Measurements from ENCODE around the gene PIK3AP1. TPM values are rescaled to one million over a fixed set of nuclear protein-coding genes. Genes with fewer than 3 reads are reported as not detected.
A peak's percentile ranks its signal among the peaks of the same experiment; 100 is the strongest.

PIK3AP1 gene
- polyA plus RNA-seq, 1 of the 3 experiments (the other 2 are of a cell fraction) = 0.07 TPM

GRCh38 chr10:96585736-96586418 is 134.4 kb downstream of the PIK3AP1 start:
- no peak for DNase-seq
- peaks cover 53% of the 10 kb centered on the region for H4K20me1 ChIP-seq (ENCODE audit: insufficient read depth)
- no peak for TF ChIP-seq FOSL2 (IDR thresholded peaks at IDR 0.05; ENCODE audit: borderline replicate concordance, low read depth)
- no peak for TF ChIP-seq YY1 (IDR thresholded peaks at IDR 0.05; ENCODE audit: low read depth)
- no peak for TF ChIP-seq TCF12 (IDR thresholded peaks at IDR 0.05)
- no peak for TF ChIP-seq SMC3 (IDR thresholded peaks at IDR 0.05; ENCODE audit: low read depth, low read length)
- TF ChIP-seq PBX3 (IDR thresholded peaks at IDR 0.05) = no peak
- no peak for TF ChIP-seq TEAD4 (IDR thresholded peaks at IDR 0.05; ENCODE audit: borderline replicate concordance, insufficient read depth)
- TF ChIP-seq CHD2 (IDR thresholded peaks at IDR 0.05; ENCODE audit: low read length, partially characterized antibody) = no peak
- no peak for TF ChIP-seq NRF1 (IDR thresholded peaks at IDR 0.05; ENCODE audit: low read depth, low read length)
- TF ChIP-seq IRF3 (IDR thresholded peaks at IDR 0.05; ENCODE audit: low read depth, low read length) = no peak
- no peak for TF ChIP-seq EZH2phosphoT487 (IDR thresholded peaks at IDR 0.05; ENCODE audit: borderline replicate concordance, low read depth)
- TF ChIP-seq SIN3A (IDR thresholded peaks at IDR 0.05; ENCODE audit: borderline replicate concordance, low read depth, low read length) = no peak
- no peak for TF ChIP-seq RCOR1 (IDR thresholded peaks at IDR 0.05; ENCODE audit: low read length)
- H3K4me3 ChIP-seq (ENCODE audit: low read depth in 2 of 2, low read length in 1 of 2) = peak overlapping the region; percentile 92 to 98
- H3F3A ChIP-seq (replicated peaks; ENCODE audit: insufficient read depth) = peaks cover 21% of the 10 kb centered on the region
- H3K27ac ChIP-seq (ENCODE audit: low read depth in 2 of 2, low read length in 1 of 2) = peak overlapping the region; percentile 97
- peak overlapping the region; percentile 85 for H3K9ac ChIP-seq
- peak overlapping the region; percentile 89 for H3K4me2 ChIP-seq
- H3K4me1 ChIP-seq (ENCODE audit: control insufficient read depth in 1 of 2, insufficient read depth in 2 of 2, low read depth in 1 of 2, low read length in 1 of 2) = peaks cover 8 to 15% of the 10 kb centered on the region in 2 experiments; a peak in 3 of 4 replicates
- POLR2A ChIA-PET = no interaction called here
- WGBS (ENCODE audit: low lambda C conversion rate) = 4% methylated on average over 12 of the region's 20 CpGs
- CTCF ChIA-PET = no interaction called here
- H2AFZ ChIP-seq (ENCODE audit: low read depth) = no peak overlapping the region
- no peaks in the 10 kb centered on the region for H3K9me2 ChIP-seq
- H3K79me2 ChIP-seq (ENCODE audit: insufficient read depth) = peaks cover 58% of the 10 kb centered on the region
- no peaks in the 10 kb centered on the region for H3K27me3 ChIP-seq (ENCODE audit: insufficient read depth)
- peaks cover 0 to 5% of the 10 kb centered on the region in 2 experiments for H3K36me3 ChIP-seq (replicated peaks in 1 of 2; ENCODE audit: control insufficient read depth in 1 of 2, insufficient read depth in 2 of 2, low read length in 1 of 2)
- H3K9me3 ChIP-seq = no peaks in the 10 kb centered on the region

GRCh38 chr10:96584474-96584873 is 135.8 kb downstream of the PIK3AP1 start:
- H3K4me2 ChIP-seq = peak overlapping the region; percentile 89; the same call in 1 of the 2 replicates

More at GRCh38 chr10:96584474-96584873, 135.8 kb downstream of the PIK3AP1 start:
- Histone ChIP-seq H3K4me1 (ENCODE audit: control insufficient read depth in 1 of 2, insufficient read depth in 2 of 2, low read depth in 1 of 2, low read length in 1 of 2) (peaks cover 8 to 18% of the 10 kb centered on the region in 2 experiments; a peak in 3 of 4 replicates), H3K4me3 (ENCODE audit: low read depth in 2 of 2, low read length in 1 of 2) (no peak overlapping the region; a peak in 1 of 4 replicates), H3K9me2 (no peaks in the 10 kb centered on the region), H3K9ac (no peak overlapping the region; the same call in 1 of the 2 replicates), H3K27ac (ENCODE audit: low read depth in 2 of 2, low read length in 1 of 2) (no peak overlapping the region), H4K20me1 (ENCODE audit: insufficient read depth) (peaks cover 67% of the 10 kb centered on the region), H3K79me2 (ENCODE audit: insufficient read depth) (peaks cover 72% of the 10 kb centered on the region), H3K36me3 (replicated peaks in 1 of 2; ENCODE audit: control insufficient read depth in 1 of 2, insufficient read depth in 2 of 2, low read length in 1 of 2) (peaks cover 0 to 5% of the 10 kb centered on the region in 2 experiments), H3K9me3 (no peaks in the 10 kb centered on the region), H3F3A (replicated peaks; ENCODE audit: insufficient read depth) (peaks cover 21% of the 10 kb centered on the region), H3K27me3 (ENCODE audit: insufficient read depth) (no peaks in the 10 kb centered on the region), H2AFZ (ENCODE audit: low read depth) (no peak overlapping the region)
- CTCF ChIA-PET = interaction anchor here (1.7 kb wide), 1 partner anchor 71 kb away, joined by 3 read pairs; the partner anchor contains the start of gene TLL2
- no peak for TF ChIP-seq USF2 (IDR thresholded peaks at IDR 0.05; ENCODE audit: borderline replicate concordance, low read depth, low read length)
- WGBS (ENCODE audit: low lambda C conversion rate) = 96% methylated on average over 9 of the region's 9 CpGs
- POLR2A ChIA-PET = interaction anchor here (0.6 kb wide), 1 partner anchor 21 kb away, joined by 4 read pairs; no protein-coding TSS in a partner anchor
- DNase-seq = no peak
